ENCODE data around the gene ARL11. TPM values are rescaled to one million over a fixed set of nuclear protein-coding genes. Genes with fewer than 3 reads are reported as not detected.
A peak's percentile ranks its signal among the peaks of the same experiment; 100 is the strongest.

Gene ARL11
- total RNA-seq, 1 donor from 2014 or later = not detected

DNA sequence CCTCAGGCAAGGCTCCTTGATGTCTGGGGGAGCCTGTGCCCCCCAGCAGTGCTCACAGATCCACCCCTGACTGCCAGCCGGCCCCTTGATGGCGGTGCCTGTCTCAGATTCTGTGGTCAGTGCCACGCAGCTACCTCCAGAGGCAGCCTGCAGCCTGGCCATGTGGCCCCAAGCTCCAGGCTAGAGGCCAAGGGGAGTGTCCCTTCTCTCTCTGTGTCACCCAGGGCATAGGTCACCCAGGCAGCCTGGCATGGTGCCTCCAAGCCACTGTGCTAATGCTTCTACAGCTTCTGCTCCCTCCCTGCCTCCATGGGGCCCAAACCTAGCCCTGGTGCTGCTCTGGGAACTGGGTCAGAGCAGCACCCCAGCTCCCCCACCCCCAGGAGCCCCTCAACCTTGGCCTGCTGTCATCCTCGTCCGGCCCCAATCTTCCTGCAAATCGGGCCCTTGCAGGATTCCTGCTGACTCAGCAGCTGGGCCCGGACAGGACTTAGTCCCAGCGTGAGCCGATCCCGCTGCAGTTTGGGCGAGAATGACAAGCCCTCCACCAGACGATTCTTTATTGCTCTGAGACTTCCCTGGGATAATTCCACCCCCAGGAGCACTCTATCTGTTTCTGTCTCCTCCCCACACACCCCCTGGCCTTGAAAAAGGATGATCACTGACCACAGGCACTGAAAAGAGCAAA lies 2.8 kb upstream of the ARL11 start:
- H3K36me3 Mint-ChIP-seq (ENCODE audit: low read depth, unreplicated experiment) = no peaks in the 10 kb centered on the region
- H3K36me3 ChIP-seq (ENCODE audit: insufficient read depth, low read length) = no peaks in the 10 kb centered on the region
- peaks cover 12% of the 10 kb centered on the region for H3K4me1 Mint-ChIP-seq (ENCODE audit: low read depth, unreplicated experiment)
- no peak overlapping the region for H3K27ac ChIP-seq (ENCODE audit: low read depth, low read length)
- no peaks in the 10 kb centered on the region for H3K27me3 ChIP-seq (ENCODE audit: insufficient read depth, low read length)
- peaks cover 14% of the 10 kb centered on the region for H3K4me1 ChIP-seq (ENCODE audit: insufficient read depth, low read length)
- H3K27me3 Mint-ChIP-seq (ENCODE audit: low read depth, unreplicated experiment) = peaks cover 3% of the 10 kb centered on the region
- TF ChIP-seq, protein P1, sequence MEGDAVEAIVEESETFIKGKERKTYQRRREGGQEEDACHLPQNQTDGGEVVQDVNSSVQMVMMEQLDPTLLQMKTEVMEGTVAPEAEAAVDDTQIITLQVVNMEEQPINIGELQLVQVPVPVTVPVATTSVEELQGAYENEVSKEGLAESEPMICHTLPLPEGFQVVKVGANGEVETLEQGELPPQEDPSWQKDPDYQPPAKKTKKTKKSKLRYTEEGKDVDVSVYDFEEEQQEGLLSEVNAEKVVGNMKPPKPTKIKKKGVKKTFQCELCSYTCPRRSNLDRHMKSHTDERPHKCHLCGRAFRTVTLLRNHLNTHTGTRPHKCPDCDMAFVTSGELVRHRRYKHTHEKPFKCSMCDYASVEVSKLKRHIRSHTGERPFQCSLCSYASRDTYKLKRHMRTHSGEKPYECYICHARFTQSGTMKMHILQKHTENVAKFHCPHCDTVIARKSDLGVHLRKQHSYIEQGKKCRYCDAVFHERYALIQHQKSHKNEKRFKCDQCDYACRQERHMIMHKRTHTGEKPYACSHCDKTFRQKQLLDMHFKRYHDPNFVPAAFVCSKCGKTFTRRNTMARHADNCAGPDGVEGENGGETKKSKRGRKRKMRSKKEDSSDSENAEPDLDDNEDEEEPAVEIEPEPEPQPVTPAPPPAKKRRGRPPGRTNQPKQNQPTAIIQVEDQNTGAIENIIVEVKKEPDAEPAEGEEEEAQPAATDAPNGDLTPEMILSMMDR (IDR thresholded peaks at IDR 0.05; ENCODE audit: insufficient read depth, low read depth, low read length) = no peak
- no peak for TF ChIP-seq EZH2 (IDR thresholded peaks at IDR 0.05; ENCODE audit: insufficient read depth, low read length)
- no peak for FAIRE-seq
- no peak overlapping the region for H2AFZ ChIP-seq (ENCODE audit: low read depth, low read length)
- no peaks in the 10 kb centered on the region for H3K9me3 ChIP-seq (ENCODE audit: insufficient read depth, low read depth, low read length)
- H3K9me3 Mint-ChIP-seq (ENCODE audit: unreplicated experiment) = no peaks in the 10 kb centered on the region
- no peaks in the 10 kb centered on the region for H3K79me2 ChIP-seq (ENCODE audit: insufficient read depth, low read length)
- no peak overlapping the region for H3K4me3 Mint-ChIP-seq (ENCODE audit: unreplicated experiment)
- DNase-seq (ENCODE audit: low read depth) = no peak
- no peak overlapping the region for H3K9ac ChIP-seq (ENCODE audit: low read length)
- no peak overlapping the region for H3K4me2 ChIP-seq (ENCODE audit: low read length)
- no peaks in the 10 kb centered on the region for H4K20me1 ChIP-seq (ENCODE audit: insufficient read depth, low read length)
- H3K27ac Mint-ChIP-seq (ENCODE audit: unreplicated experiment) = peak overlapping the region; percentile 43
- H3K4me3 ChIP-seq (ENCODE audit: insufficient read depth, low read depth, low read length) = no peak overlapping the region

DNA sequence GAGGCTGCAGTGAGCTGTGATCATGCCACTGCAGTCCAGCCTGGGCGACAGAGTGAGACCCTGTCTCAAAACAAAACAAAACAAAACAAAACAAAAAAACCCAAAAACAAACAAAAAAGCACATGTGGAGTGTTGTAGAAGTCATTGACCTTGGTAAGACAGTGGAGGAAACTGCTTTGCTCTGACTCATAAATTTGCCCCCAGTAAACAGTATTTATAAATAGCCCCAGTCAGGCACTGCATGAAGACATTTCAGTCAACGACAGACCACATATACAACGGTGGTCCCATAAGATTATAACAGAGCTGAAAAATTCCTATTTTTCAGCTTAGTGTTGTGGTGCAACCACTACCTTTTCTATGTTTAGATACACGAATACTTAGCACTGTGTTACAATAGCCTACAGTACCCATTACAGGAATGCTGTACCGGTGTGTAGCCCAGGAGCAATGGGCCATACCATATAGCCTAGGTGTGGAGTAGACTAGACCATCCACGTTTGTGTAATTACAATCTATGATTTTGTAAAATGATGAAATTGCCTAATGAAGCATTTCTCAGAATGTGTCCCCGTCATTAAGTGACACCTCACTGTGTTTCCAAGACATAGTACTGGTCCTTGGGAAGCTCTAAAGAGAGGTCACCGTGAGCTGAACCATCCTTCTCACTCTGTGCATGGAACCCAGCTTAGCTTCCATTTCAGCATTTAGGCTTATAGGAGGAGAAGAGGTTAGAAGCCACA lies 1.1 kb downstream of the ARL11 start:
- no peaks in the 10 kb centered on the region for H3K27me3 ChIP-seq (ENCODE audit: insufficient read depth, low read length)
- H3K4me3 Mint-ChIP-seq (ENCODE audit: unreplicated experiment) = no peak overlapping the region

More for the DNA sequence above, 1.1 kb downstream of the ARL11 start:
- FAIRE-seq (no peak), DNase-seq (ENCODE audit: low read depth) (no peak)
- no peak overlapping the region for H3K27ac ChIP-seq (ENCODE audit: low read depth, low read length)
- no peak overlapping the region for H2AFZ ChIP-seq (ENCODE audit: low read depth, low read length)
- Mint-ChIP-seq H3K4me1 (ENCODE audit: low read depth, unreplicated experiment) (peaks cover 12% of the 10 kb centered on the region), H3K27me3 (ENCODE audit: low read depth, unreplicated experiment) (no peaks in the 10 kb centered on the region), H3K27ac (ENCODE audit: unreplicated experiment) (peak overlapping the region; percentile 42), H3K9me3 (ENCODE audit: unreplicated experiment) (no peaks in the 10 kb centered on the region), H3K36me3 (ENCODE audit: low read depth, unreplicated experiment) (no peaks in the 10 kb centered on the region)
- no peak for TF ChIP-seq EZH2 (IDR thresholded peaks at IDR 0.05; ENCODE audit: insufficient read depth, low read length)
- TF ChIP-seq, protein P1 (IDR thresholded peaks at IDR 0.05; ENCODE audit: insufficient read depth, low read depth, low read length) = no peak
- no peak overlapping the region for H3K9ac ChIP-seq (ENCODE audit: low read length)
- no peak overlapping the region for H3K4me3 ChIP-seq (ENCODE audit: insufficient read depth, low read depth, low read length)
- H4K20me1 ChIP-seq (ENCODE audit: insufficient read depth, low read length) = no peaks in the 10 kb centered on the region
- H3K9me3 ChIP-seq (ENCODE audit: insufficient read depth, low read depth, low read length) = no peaks in the 10 kb centered on the region
- H3K4me1 ChIP-seq (ENCODE audit: insufficient read depth, low read length) = peaks cover 14% of the 10 kb centered on the region
- H3K4me2 ChIP-seq (ENCODE audit: low read length) = peak overlapping the region; percentile 32
- H3K79me2 ChIP-seq (ENCODE audit: insufficient read depth, low read length) = no peaks in the 10 kb centered on the region
- H3K36me3 ChIP-seq (ENCODE audit: insufficient read depth, low read length) = no peaks in the 10 kb centered on the region

Data from astrocyte (in vitro differentiated cells and primary cell).